ENCODE results near the gene RETREG1.
"Not testable (repeated sequence)": the region's sequence is repeated elsewhere in the genome, so short reads cannot be mapped to it uniquely, and the experiment has no call there.

The RETREG1 gene

DNA sequence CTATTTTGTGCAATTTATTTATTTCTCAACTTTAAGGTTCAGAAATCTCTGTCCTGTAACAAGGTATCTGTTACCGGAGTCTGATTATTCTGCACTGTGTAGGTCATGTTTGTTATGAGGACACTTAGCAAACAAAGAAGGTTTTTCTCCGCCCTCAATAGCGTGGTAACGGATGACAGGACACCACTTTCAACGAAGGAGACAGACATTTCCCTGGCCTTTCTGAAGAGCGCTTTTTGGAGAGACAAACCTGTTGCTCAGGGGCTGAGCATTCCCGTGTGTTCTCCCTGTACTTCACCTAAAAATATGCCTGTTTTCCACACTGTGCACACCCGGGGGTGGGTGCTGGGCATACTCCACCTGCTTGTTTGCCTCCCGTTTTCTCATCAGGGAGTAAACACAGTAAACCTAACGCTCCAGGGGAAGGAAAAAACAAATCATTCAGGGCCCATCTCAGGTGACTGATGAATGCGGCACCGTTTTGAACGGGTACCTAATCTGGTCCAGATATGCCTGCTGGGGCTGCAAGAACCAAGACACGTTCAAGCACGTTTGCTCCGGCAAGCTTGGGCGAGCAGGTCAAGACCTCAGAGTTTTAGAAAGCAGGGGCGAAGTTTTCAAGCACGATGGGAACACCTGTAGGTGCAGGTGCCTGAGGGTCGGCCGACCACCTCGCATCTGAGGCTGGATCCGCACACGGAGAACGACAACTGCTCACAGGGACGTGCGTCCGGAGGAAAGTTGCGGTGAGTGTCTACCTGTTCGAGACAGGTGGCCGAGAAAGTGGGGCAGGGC, 859 bp downstream of the RETREG1 start:
- no peak for DNase-seq

DNA sequence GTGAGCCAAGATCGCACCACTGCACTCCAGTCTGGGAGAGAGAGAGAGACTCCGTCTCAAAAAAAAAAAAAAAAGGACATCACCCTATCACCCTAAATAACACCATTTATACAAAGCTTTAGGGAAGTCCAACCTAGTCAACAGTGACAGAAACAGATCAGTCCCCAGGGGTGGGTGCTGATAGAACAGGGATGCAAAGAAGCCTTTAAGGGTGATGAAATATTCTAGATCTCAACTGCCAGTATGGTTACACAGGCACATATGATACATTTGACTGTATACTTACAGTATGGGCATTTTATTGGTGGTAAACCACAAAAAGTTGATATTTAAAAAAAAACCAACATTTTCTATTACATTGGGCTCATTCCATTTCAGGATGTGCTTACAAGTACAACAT, 4.8 kb downstream of the RETREG1 start:
- DNase-seq = no peak

DNA sequence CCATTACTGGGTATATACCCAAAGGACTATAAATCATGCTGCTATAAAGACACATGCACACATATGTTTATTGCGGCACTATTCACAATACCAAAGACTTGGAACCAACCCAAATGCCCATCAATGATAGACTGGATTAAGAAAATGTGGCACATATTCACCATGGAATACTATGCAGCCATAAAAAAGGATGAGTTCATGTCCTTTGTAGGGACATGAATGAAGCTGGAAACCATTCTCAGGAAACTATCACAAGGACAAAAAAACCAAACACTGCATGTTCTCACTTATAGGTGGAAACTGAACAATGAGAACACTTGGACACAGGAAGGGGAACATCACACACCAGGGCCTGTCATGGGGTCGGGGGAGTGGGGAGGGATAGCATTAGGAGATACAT, 5.9 kb downstream of the RETREG1 start:
- DNase-seq = not testable (repeated sequence)

DNA sequence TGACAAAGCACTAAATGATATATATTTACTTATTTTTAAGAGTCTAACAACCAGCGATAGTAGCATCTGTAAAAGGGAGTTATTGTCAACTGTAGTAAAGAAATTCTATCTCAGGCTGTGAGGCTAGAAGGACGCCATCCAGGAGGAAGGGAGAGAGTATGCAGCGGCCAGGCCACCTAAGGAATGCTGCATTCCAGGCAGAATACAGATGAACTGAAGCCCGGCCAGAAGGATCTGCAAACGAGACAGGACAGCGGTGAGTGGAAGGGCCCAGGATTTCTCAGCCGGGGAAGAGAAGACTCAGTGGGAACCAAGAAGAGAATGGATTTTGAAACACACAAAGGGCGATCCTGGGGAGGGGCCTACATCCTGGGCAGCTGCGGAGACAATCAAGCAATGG, 7.4 kb downstream of the RETREG1 start:
- DNase-seq = no peak

DNA sequence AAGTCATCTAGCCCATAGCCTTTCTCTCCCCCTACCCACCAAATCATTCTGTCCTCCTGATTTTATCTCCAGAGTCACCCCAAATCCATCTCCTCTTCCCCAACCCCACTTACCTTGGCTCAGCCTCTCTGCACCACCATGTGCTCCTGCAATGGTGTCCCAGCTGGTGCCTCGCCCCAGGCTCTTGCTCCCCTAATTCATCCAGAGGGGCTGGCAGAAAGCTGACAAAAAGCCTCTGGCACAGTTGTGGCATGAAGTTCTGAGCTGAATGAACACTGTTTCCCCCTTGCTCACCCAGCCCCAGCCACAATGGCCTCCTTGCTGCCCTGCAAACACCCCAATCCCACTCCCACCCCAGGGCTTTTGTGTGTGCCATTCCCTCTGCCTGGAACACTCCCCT, 10.2 kb downstream of the RETREG1 start:
- DNase-seq = no peak

DNA sequence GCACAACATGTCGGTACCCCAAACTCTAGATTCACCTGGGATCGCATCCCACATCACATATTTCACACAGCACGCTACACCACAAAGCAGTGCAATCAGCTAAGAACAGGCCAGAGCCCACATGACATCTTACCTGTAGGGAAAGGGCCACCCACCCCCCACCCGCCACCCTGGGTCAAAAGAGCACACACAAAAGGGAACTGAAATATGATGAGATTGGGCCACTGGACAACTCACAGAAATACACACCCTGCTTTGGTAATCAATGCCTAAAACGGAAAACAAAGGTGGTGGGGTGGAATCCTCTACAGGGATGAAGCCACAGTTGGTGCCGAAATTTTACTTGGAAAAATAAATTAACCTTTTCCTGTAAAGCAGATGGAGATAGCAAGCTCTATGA, 13.1 kb downstream of the RETREG1 start:
- no peak for DNase-seq

DNA sequence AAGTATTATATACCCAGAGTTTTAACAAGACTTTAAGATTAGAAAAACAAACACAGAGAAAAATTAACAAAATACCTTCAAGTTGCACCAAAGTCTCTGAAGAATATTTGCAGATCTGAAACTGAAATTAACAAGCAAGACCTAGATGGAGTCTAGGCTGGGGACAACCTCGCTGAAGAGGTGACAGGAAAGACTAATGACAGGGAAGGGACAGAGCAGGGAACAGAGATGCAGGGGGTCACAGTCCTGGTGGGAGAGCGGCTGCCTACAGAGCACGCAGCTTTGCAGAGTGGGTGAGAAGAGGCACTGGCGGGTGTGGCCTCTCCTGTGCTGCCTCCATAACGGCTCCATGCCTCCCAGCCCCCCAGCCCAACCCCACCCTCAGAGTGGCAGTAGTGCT, 13.5 kb downstream of the RETREG1 start:
- DNase-seq = no peak

DNA sequence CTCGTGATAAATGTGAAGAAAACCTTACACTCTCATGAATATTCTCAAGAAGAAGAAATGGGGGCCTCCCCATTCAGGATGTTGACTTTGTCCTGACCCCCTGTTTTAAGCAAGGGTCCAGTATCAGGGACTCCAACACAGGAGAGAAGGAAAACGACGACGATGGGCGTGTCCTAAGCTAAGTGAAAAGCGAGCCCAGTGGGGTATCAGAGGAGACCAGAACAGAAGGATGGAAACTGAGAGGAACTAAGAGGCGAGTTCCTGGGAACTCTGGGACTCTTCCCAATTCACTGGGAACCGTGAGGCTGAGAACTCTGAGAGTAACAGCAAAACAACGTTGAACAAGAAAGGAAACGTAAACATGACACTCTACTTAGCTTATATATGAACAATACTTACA, 14.6 kb downstream of the RETREG1 start:
- no peak for DNase-seq

DNA sequence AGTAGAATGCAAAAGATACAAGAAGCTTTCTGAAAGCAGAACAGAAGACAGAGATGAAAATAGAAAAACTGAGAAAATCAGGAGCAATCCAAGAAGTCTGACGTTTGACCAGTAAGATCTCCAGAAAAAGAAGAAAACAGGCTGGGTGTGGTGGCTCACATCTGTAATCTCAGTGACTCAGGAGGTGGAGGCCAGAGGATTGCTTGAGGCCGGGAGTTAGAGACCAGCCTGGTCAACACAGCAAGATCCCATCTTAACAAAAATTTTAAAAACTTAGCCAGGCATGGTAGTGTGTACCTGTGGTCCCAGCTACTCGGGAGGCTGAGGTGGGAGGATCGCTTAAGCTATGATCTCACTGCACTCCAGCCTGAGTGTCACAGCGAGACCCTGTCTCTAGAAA, 15.9 kb downstream of the RETREG1 start:
- no peak for DNase-seq

DNA sequence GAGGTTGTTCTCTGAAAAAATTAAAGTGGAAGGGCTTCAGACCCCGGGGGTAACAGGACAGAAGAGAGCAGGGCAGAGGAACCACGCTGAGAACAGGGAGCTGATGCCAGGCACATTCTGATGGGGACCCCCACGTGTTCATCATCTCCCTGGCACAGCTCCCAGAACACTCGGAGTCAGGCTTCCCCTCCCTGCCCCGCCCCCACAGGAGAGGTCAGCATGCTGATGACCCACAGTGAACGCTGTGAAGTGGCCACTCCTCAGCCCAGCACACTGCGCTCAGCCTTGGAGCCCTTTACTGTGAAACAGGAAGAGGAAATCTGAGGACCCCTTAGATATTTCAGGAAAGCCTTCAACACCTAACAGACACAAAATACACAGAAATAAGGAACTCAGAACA, 16.4 kb downstream of the RETREG1 start:
- DNase-seq = no peak

DNA sequence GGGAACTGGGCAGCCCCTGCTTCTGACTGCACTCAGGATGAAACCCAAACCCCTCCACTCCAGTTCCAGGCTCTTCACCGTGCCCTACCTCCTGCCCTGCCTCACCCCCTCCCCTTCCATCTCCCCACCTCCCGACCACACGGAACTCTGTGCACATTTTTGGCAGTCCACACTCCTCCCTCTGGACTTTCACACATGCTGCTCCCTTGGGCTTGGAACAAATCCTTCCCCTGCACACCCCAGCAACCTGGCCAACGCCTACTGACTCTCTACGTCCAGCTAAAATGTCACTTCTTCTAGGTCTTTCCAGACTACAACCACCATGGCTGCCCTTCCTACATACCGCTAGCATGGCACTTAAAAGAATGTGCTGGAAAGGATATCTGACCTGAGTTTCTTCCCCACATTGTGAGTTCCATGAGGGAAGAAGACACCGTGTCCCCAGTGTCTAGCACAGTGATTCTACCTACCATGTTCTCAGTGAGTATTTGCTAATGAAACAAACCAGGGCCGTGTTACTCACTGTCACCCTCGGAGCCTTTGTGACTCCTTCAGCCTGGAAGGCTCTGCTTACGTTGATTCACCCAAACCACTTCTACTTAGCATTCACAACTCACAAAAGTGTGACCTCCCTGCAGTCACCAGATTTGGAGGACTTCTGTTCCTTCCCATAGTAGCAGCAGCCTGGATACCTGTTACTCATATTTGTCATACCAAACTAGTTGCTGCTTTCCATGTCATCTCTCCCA, 18.7 kb downstream of the RETREG1 start:
- no peak for DNase-seq

DNA sequence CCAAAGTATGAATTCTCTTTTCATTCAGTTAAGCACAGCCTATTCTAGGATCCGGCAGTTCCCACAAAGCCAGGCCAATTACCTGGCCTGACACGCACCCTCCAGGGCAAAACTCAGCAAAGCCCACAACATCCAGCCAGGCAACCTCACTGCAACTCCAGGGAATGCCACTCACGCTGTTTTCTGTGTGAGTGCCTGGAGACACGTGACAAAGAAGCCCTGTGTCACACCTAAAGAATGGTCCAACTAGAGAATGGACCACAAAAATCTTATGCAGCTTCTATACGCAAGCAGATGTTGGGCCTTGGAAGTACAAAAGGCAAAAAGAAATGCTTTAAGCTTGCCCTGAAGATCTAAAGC, 20.2 kb downstream of the RETREG1 start:
- no peak for DNase-seq

DNA sequence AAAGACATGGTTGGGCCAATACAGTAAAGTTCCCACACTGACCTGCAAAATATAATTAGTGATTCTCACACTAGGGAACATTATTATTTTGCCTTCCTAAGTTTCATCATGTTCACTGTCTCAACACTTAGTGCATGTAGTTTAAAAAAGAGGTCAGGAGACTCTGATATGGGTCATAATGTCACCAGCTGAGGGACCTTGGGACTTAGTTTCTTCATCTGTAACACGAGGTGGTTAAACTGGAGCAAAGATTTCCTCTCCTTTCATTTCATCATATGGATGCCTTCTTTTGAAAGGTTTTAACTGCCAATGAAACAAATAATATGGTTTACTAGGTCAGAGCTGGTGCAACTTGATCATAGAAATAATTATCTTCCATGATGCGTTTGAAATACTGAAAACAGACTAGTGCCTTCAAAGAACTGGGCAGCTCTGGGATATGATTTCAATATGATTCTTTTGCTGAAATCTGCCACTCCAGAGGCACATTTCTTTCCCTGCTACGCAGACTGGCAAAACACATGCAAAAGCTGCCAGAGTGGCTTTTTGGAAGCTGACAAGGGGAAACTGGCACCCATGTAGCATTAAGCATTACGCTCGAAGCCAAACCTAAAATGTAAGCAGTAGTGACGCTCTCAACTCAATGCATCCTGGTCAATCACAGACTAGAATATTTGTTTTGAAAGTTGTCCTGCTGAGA, 20.8 kb downstream of the RETREG1 start:
- DNase-seq = no peak

DNA sequence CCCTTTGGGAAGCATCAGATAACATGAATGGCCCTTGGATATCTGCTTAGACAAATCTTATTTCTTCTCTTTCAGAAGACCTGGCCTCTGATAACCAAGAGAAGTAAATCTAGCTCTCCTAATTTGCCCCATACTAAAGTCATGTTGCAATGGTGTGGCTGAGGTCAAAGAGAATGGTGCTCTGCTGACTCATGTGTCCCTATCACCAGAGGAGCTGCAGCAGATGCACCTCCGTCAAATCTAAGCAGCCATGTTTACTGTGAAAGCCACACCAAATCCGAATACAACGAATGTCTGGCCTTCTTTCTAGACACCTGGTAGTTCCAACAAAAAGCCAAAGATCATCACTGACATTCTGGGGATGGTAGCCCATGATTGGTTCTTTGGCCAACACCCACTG, 23.2 kb downstream of the RETREG1 start:
- no peak for DNase-seq

DNA sequence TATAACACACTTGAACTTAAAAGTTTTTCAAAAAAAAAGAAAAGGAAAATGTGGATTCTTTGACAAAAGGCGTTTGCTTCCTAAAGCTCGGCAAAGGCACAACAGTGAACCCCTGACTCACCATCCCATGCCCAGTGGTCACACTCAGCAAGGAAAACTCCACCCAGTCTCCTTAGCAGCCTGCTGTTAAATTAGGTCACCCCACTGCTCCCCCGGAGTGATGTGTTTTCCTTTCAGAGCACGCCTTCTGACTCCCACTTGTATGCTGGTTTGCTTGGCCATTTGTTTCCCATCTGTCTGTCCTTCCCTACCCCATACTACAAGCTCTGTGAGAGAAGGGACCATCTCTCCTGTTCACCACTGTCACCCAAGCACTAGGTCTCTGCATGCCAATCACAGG, 23.8 kb downstream of the RETREG1 start:
- no peak for DNase-seq

DNA sequence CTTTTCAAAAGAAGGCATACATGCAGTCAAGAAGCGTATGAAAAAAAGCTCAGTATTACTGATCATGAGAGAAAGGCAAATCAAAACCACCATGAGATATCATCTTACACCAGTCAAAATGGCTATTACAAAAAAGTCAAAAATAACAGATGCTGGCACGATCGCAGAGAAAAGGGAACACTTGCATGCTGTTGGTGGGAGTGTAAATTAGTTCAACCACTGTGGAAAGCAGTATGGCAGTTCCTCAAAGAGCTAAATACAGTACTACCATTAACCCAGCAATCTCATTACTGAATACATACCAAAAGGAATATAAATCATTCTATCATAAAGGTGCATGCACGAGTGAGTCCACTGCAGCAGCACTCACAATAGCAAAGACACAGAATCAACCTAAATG, 24.5 kb downstream of the RETREG1 start:
- DNase-seq = no peak

DNA sequence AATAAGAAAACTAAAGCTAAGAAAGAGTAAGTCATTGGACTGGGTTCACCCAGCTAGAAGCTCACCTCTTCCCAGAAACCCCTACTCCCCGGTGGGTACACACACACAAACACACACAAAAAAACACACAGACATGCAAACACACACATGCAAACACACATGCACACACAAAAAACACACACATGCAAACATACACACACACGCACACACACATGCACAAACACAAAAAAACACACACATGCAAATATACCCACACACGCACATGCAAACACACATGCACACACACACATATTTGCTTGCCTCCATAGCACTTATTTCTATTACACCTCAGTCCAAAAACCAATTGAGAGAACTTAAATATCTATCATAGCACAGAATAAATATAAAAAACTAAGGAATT, 26.1 kb downstream of the RETREG1 start:
- DNase-seq = no peak

DNA sequence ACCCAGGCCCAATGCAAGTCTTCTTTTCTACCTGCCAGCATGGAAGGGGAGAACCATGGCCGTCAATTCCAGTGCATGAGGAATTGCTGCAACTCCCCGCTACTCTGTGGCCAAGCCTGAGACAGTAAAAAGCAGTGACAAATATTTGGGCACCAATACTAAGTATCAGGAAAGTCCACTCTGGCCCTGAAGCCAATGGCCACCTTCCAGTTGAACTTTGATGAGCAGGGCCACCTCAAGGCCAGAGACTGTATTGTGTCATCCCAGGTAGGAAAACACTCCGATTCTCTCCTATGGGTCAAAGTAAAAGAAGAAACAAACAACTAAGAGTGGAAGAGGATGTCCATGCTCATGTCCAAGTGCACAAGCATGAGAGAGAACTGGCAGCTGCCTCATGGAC, 27.1 kb downstream of the RETREG1 start:
- DNase-seq = no peak

DNA sequence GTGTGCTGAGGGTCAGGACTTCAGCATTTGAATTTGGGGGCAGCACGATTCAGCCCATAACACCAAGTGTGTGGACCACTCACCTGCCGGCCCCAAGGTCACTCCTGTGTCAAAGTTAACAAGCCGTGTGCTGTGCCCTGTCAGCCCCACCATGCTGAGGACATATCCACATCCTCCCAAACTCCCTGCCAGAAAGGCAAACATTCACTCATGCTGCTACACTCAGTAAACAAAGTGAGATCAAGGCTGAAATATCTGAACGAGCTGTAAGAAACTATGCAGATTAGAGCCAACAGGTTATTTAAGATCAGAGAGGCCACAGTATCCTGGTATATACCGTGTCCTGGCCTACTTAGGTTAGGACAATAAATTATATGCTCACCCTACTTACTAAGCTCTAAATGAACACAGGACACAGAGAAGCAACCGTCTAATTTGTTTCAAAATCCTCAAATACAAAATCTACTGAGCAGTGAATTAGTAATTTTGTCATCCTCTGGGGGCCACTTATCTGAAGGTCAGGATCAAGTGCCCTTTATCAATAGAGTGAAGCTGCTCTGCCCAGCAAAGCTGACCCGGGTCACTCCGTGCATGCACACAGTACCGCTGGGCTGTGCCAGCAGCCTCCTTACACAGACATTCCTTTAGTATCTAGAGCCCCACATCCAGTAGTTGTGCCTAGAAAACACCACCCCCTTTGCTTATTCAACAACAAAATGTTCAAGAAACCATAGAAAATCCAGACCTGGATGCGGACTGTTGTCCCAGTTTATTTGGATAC, 28.2 kb downstream of the RETREG1 start:
- DNase-seq = no peak

DNA sequence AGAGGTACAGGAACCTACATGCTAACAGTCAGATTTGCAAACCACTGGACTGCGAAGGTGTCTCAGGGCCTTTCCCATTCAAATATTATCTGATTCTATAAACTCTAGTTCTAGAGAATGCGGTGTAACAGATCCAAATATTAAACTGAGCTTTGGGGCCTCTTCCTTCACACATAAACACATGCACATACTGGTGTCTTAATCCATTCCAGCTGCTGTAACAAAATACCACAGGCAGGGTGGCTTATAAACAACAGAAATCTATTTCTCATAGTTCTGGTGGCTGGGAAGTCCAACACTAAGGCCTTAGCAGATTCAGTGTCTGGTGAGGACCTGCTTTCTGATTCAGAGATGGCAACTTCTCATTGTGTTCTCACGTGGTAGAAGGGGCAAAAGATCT, 30.2 kb downstream of the RETREG1 start:
- no peak for DNase-seq

DNA sequence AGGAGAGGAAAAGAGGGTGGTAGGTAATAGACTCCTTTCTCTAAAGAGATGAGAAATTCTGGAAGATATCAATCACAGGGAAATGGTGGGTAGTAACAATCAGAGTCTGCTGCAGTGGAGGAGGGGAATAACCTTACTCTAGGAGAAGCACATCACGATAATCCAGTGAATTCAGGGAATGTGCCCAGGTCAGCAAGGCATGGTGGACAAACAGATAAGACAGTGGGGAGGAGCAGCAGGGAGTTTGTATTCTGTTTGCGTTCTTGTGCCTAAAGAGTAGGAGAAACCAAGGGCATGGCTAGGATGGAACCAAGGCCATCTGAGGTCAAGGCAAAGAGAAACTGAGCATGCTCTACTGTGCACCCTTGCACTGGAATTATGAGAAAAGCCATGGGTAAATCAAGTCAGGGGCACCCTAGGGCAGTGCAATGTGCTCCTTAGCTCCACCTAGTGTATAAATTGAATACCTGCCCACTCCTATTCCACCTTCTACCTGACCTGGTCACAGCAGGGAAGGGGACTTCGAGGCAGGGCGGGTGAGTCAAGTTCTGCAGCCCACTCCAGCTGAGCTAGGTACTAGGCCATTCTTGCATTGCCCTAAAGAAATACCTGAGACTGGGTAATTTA, 31.6 kb downstream of the RETREG1 start:
- no peak for DNase-seq

DNA sequence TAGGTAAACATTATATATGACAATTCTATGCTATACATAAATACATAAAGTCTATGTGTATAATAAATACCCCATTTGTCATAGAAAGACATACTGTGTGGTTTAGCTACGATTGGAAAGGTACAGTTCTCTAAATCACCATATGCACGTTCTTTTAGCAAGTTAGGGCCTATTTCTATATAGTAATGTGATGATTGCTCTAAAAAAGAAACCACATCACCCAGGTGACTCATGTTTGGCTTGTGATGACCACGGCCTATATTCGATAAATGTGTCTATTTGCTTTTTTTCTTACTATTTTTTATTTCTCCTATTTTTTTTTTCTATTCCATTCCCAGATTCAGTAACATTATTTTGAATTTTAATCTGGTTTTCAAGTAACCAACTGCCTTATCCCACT, 34.7 kb downstream of the RETREG1 start:
- no peak for DNase-seq

DNA sequence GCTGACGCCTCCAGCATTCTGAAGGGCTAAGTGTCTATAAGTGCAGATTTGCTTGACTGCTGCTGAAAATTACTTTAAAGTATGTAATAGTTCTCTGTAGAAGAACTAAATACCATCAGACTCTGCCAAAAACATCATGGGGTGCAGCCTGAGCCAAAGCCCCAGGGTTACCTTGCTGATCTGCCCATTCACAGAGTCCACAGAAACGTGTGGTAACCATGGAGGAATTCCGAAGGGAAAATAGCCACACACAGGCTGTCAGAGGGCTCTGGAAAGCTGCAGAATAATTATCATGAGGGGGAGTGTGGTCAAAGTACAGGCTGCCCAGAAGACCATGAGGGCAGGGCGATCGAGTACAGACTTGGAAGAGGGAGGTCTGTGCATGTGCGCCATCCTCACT, 36.4 kb downstream of the RETREG1 start:
- no peak for DNase-seq

Measured in NCI-H1417 treated with DMSO at 0.1 percent for 48 hours (cell line).